ENCODE results near the gene STX1A.
"Not testable (repeated sequence)": the region's sequence is repeated elsewhere in the genome, so short reads cannot be mapped to it uniquely, and the experiment has no call there.

Gene STX1A

DNA sequence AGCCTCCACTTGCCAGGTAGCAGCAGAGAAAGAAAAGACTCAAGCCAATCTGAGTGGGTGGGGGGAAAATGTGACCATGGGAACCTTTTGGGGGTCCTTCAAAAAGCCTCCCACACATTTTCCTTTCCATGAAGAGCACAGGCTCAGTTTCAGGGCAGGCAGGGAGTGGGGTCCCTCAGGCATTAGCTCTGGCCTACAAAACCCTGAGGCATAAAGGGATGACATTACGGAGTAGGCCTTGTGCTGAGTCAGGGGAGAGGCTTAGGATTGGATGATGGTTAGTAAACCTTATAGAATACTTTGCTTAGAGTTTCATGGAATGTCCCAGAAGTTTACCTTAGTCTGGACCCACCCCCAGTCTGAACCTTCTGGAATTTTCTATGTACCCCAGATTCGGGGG lies 39.8 kb downstream of the STX1A start:
- DNase-seq = no peak

GRCh38 chr7:73678862-73679261 lies 40.6 kb downstream of the STX1A start:
- Histone ChIP-seq H3K36me3 (peaks cover 13% of the 10 kb centered on the region), H3K27ac (no peak overlapping the region), H3K4me3 (ENCODE audit: low read depth, low read length) (no peak overlapping the region), H3K27me3 (ENCODE audit: insufficient read depth, low read depth, severe bottlenecking) (no peaks in the 10 kb centered on the region), H3K9me3 (ENCODE audit: severe bottlenecking) (no peaks in the 10 kb centered on the region)
- no peak for TF ChIP-seq CTCF (IDR thresholded peaks at IDR 0.05; ENCODE audit: low read depth, low read length)
- no peak for DNase-seq

More for the DNA sequence above, 39.8 kb downstream of the STX1A start:
- no peaks in the 10 kb centered on the region for H3K9me3 ChIP-seq (ENCODE audit: severe bottlenecking)
- TF ChIP-seq CTCF (IDR thresholded peaks at IDR 0.05; ENCODE audit: low read depth, low read length) = no peak
- H3K27ac ChIP-seq = no peak overlapping the region
- no peak overlapping the region for H3K4me3 ChIP-seq (ENCODE audit: low read depth, low read length)
- peaks cover 13% of the 10 kb centered on the region for H3K36me3 ChIP-seq
- H3K27me3 ChIP-seq (ENCODE audit: insufficient read depth, low read depth, severe bottlenecking) = no peaks in the 10 kb centered on the region

DNA sequence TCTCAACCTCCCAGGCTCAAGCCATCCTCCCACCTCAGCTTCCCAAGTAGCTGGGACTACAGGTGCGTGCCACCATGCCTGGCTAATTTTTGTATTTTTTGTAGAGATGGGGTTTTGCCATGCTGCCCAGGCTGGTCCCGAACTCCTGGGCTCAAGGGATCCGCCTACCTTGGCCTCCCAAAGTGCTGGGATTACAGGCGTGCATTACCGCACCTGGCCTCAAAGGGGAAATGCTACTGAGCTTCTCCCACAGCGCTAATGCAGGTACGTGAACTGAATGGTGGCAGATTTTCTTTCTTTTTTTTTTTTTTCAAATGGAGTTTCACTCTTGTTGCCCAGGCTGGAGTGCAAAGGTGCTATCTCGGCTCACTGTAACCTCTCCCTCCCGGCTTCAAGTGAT lies 43.4 kb downstream of the STX1A start:
- H3K27ac ChIP-seq; H3K27me3 ChIP-seq (ENCODE audit: insufficient read depth, low read depth, severe bottlenecking); H3K9me3 ChIP-seq (ENCODE audit: severe bottlenecking); DNase-seq; H3K4me3 ChIP-seq (ENCODE audit: low read depth, low read length): not testable (repeated sequence)
- H3K36me3 ChIP-seq = peaks cover 13% of the 10 kb centered on the region

DNA sequence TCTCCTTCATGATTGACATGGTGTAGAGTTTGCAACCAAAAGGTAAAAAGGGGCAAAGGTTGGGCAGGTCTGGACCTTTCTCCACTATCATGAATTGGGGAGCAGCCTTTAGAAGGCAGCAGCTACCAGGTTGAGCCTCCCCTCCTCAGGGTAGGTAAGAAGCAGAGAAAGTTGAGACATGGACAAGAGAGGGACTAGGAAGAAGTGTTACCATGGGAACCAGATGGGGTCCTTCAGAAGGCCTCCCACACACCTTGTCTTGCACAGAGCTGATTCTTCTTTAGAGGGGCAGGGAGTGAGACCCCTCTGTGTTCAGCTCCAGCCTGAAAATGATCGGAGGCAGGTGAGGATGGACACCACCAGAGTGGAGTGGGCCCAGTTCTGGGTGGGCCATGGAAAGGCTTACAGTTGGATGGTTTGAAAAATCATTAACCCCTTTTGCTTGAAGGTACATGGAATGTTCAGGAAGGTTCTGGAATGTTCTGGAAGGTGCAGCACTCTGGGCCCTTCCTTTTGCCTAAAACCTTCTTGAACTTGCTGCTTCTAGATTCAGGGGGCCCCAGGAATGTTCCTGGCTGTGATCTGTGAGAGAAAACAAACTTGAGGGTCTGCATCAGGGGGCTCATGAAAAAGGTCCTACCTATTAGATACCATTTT lies 44.9 kb downstream of the STX1A start:
- no peak overlapping the region for H3K4me3 ChIP-seq (ENCODE audit: low read depth, low read length)
- no peak for TF ChIP-seq CTCF (IDR thresholded peaks at IDR 0.05; ENCODE audit: low read depth, low read length)
- no peaks in the 10 kb centered on the region for H3K9me3 ChIP-seq (ENCODE audit: severe bottlenecking)
- DNase-seq = no peak
- H3K36me3 ChIP-seq = peaks cover 7% of the 10 kb centered on the region
- no peak overlapping the region for H3K27ac ChIP-seq
- no peaks in the 10 kb centered on the region for H3K27me3 ChIP-seq (ENCODE audit: insufficient read depth, low read depth, severe bottlenecking)

DNA sequence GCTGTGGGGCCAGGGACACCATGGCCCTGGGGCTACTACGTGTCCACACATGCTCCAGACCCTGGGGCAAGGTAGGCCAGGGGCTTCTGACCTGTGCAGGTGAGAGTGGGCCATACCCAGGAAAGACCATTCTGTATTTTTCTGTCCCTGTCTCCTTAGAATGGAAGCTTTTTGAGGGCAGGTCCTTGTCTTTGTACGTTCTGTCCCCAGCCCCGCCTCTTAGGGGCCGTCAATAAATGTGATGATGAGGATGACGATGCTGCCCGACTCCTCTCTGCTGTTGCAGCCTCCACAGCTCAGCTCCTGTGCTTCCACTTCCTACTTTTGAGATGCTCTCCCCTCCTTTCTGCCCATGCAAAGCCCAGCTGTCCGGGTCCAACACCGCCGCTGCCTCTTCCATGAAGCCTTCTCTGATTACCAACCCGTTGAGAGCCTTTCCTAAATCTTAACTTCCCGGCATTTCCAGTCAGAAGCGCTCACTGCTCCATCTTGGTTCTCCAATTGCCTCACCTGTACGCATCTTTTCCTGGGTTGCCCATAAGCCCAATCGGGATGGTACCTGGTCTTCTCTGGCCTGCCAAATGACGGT lies 47.5 kb downstream of the STX1A start:
- no peak overlapping the region for H3K27ac ChIP-seq
- DNase-seq = no peak

GRCh38 chr7:73671322-73671661 lies 48.2 kb downstream of the STX1A start:
- no peak overlapping the region for H3K4me3 ChIP-seq (ENCODE audit: low read depth, low read length)
- TF ChIP-seq CTCF (IDR thresholded peaks at IDR 0.05; ENCODE audit: low read depth, low read length) = no peak
- H3K36me3 ChIP-seq = no peaks in the 10 kb centered on the region
- no peaks in the 10 kb centered on the region for H3K9me3 ChIP-seq (ENCODE audit: severe bottlenecking)
- H3K27me3 ChIP-seq (ENCODE audit: insufficient read depth, low read depth, severe bottlenecking) = no peaks in the 10 kb centered on the region
- DNase-seq = no peak
- H3K27ac ChIP-seq = no peak overlapping the region

More for the DNA sequence above, 47.5 kb downstream of the STX1A start:
- TF ChIP-seq CTCF (IDR thresholded peaks at IDR 0.05; ENCODE audit: low read depth, low read length) = no peak
- Histone ChIP-seq H3K4me3 (ENCODE audit: low read depth, low read length) (no peak overlapping the region), H3K36me3 (no peaks in the 10 kb centered on the region), H3K27me3 (ENCODE audit: insufficient read depth, low read depth, severe bottlenecking) (no peaks in the 10 kb centered on the region), H3K9me3 (ENCODE audit: severe bottlenecking) (no peaks in the 10 kb centered on the region)
